Superior temporal gyrus (tissue), 1 donor: Measurements from ENCODE around the gene PEX13.
"Not testable (repeated sequence)": the region's sequence is repeated elsewhere in the genome, so short reads cannot be mapped to it uniquely, and the experiment has no call there.

Experiments
- DNase-seq: peaks from one replicate; pipeline ENCODE4 v3.0.0-alpha.2; 2016; ENCODE audit errors: extremely low spot score

Gene PEX13

DNA sequence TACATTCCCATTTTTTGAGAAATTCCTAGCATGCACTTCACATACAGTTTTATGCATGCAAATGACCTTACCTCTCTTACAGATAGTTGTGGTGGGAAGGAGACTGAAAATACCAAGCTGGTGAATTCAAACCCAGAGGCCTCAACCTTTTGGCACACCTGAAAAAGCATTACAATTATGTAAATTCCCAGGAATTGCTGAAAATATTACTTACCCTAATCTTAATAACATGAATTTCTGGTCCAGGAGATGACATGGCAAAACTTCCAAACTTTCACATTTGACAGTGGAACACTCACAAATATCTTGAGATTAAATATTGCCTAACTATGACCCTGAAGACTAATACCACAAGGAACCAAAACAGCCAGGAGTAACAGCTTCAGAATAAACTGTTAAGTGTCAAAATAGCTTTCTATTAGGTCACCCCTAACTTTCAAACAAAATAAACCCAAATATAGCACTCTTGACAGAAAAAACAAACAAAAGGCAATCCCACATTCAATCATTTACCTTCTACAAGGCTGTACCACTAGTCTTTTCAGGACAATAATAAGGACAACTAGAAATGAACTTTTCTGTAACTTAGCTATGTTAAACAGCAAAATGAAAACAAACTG lies 10.9 kb upstream of the PEX13 start:
- DNase-seq: no peak

DNA sequence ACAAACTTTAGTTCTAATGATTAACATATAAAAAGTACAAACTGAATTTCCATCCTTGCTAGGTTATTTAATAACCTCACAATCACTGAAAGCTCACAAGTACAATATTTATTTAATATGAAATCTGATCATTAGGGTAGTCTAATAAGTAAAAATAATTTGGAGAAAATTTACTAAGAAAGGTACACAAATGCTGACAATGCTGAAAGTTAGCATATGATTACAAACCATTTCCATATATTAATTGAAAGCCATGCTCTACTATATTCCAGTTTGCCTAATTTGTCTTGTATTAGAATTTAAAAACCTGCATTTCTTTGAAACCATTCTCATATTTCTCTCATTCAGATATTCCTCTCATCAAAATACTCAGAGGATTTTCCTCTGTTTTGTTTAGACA lies 8.2 kb upstream of the PEX13 start:
- DNase-seq: no peak

DNA sequence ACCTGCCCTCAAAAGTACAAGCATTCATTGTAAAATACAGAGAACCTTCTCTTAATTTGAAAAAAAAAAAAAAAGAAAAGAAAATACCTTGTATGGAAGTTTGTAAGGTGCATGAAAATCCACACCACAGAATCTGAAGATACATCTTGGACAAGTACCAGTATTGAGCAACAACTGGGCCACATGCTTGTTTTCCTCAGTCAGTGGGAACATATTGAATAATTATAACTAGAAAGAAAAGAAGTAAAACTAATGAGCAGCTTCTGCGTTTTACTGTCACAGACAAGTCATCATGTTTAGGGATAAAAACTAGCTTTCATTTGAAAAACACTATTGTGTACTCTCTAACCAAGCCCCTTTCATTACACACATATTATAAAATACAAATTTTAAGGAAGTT lies 5.8 kb upstream of the PEX13 start:
- DNase-seq: no peak

DNA sequence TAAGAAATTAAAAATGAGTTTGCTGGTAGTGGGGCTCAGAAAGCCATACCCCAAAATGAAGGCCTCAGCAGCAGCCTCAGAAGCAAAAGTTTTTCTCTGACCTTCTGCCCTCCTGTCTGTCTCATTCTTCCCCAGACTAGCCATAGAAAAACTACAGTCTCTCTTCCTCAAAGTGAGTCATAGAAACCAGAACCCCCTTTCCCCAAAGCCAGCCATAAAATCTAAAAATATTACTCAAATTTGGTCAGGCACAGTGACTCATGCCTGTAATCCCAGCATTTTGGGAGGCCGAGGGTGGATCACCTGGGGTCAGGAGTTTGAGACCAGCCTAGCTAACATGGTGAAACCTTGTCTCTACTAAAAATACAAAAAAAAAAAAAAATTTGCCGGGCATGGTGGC lies 5.2 kb upstream of the PEX13 start:
- not testable (repeated sequence) for DNase-seq

DNA sequence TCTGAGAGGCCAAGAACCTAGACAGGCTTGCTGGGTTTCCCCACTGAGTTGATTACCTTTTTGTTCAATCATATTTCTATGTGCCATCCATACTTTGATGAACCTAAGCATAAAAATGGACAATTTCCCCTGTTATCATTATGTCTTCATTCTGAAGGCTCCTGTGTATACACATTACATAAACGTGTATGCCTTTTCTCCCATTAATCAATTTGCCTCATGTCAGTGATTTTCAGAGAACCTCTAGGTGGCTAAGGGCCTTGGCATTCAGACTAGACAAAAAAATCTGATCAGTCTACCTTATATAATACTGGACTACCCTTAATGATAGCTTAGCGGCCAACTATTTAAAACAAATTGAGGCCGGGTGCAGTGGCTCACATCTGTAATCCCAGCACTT lies 4.1 kb upstream of the PEX13 start:
- no peak for DNase-seq

DNA sequence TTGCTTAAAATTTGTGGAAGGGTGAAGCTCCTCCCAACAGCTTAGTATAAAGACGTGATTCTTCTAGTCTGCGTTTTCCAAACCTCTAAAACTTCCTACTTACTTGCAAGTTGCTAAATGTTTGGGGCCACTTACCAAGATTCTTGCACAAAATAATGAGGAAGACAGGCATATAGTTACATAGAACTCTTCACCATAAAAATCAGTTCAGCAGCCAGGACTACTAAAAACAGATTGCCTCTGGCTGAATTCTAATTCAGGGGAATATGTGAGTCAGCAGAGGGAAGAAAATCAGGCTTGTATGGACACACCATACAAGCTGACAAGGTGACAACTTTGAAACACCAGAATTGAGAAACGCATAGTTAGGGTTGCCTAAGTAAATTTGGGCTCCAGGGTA lies 2.8 kb upstream of the PEX13 start:
- DNase-seq: no peak

DNA sequence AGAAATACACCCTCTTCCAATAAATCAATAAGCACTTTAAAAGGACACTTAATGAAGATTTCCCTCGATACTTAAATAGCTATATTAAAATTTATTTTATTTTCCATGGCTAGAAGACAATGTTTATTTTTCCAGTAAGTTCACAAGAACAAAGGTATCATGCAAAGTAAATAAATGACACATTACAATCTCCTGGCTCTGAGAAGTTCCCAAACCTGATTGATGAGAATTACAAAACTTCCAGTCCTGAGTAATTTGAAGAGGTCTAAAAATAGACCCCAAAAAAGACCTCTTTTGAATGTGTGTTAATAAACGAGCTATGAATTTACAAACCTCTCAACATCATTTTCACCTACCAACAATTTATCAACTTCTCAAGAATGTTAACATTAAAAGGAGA lies 1.5 kb upstream of the PEX13 start:
- DNase-seq: no peak

DNA sequence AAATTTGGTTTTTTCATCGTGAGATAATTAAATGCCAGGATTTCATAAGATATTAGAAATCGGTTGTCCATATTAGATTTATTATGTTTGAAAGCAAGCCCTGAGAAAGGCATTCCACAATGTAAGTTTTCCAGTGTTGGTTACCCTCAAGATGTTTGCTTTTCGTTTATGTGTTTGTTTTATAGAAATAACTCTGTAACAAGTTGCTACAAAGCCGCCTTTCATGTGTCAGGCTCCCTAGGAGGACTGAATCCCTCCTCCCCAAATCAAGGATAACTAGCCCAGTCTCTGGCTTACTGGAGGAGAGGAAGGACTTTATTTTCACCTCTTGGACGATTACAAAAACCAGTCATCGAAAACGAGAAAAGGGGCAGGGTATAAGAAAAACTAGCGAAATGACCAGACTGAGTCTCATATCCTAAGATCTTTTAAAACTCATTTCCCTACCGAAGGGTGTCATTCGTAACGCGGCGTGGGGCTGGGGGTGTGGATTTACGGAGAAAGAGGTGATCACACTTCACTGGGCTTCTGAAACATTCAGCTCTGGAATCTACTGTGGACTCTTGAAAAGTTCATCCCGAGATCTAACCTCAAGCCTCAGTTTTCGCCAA lies 1.0 kb upstream of the PEX13 start:
- peak; percentile 33 for DNase-seq

DNA sequence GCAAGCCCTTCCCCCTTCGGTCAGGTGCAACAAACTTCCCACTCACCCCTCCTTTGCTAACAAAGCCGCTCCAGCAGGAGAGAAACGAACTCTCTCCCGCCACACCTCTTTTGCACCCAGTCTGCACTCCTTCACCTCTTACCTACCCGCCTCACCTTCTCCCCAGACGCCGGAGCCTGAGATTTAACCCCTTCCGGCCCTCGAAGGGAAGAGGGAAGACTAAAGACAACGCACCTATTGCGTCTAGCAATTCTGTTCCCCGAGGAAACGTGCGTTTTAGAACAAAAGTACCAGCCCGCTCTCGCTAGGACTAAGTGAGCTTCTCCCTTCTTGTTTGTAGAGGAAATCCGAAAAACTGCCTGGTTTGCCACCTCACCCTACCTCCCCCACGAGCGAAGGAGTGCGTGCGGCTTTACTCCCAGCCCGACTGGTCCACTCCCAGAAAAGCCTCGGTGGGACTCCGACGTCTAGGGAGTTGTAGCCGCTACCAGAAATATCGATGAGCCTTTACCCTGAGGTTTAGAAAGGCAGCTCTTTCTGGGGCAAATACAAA lies 441 bp upstream of the PEX13 start:
- peak; percentile 90 for DNase-seq

DNA sequence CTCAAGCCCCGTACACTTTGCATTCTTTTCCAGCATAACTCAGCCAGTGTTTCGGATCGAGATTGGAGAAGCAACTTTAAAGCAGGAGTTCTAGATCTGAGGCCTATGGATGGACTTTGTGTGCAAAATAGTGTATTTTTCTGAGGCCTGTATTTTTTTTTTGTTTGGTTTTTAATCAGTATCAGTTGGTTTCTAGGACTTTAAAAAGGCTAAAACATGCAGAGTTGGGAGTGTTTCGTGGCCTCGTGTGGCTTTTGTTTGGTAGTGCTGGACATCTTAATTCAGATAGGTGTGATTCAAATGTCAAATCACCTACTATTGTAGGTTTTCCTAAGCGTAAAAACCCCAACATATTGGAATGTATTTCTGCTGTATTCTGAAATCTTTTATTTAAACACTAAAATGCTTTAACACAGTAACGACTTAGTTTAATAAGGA lies 817 bp downstream of the PEX13 start:
- DNase-seq: no peak

DNA sequence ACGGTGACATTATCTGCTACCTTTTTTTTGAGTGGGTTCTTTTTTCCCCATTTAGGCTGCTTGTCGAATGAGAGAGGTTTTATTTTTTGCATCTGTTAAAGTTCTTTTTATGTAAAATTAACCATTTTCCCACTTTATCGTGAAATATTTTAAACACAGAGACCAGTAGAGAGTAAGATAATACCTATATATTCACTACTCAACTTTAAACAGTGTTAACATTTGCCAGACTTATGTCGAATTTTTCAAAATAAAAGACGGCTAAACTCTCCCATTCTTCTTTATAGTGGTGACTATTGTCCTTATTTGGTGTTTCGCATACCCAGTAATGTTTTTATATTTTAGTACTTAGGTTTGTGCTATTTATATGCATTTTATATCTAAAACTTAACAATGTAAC lies 1.3 kb downstream of the PEX13 start:
- DNase-seq: no peak

DNA sequence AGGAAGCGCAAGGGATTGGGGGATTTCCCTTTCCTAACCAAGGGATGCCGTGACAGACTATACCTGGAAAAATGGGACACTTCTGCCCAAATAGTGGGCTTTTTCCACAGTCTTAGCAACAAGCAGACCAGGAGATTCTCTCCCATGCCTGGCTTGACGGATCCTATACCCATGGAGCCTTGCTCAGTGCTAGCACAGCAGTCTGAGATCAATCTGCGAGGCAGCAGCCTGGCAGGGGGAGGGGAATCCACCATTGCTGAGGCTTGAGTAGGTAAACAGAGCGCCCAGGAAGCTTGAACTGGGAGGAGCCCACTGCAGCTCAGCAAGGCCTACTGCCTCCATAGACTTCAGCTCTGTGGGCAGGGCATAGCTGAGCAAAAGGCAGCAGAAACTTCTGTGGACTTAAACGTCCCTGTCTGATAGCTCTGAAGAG lies 3.7 kb downstream of the PEX13 start:
- no peak for DNase-seq

DNA sequence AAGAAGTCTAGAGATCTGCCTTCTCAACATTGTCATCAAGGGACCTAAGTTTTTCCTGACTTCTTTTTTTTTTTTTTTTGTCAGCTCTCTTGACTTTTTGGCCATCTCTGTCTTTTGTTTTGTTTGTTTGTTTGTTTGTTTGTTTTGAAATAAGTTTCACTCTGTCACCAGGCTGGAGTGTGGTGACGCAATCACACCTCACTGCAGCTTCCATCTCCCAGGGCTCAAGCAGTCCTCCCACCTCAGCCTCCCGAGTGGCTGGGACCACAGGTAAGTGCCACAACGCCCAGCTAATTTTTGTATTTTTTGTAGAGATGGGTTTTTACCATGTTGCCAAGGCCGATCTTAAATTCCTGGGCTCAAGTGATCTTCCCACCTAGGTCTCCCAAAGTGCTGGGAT lies 6.2 kb downstream of the PEX13 start:
- DNase-seq: no peak

DNA sequence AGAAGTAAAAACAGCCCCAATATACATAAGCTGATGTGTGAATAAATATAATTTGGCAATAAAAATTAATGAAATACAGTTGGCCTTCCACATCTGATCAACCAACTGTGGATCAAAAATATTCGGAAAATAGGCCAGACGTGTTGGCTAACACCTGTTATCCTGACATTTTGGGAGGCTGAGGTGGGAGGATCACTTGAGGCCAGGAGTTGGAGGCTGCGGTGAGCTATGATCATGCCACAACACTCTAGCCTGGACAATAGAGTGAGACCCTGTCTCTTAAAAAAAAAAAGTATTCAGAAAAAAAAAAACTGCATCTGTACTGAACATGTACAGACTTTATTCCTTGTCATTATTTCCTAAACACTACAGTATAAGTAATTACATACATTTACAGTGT lies 12.0 kb downstream of the PEX13 start:
- DNase-seq: no peak

DNA sequence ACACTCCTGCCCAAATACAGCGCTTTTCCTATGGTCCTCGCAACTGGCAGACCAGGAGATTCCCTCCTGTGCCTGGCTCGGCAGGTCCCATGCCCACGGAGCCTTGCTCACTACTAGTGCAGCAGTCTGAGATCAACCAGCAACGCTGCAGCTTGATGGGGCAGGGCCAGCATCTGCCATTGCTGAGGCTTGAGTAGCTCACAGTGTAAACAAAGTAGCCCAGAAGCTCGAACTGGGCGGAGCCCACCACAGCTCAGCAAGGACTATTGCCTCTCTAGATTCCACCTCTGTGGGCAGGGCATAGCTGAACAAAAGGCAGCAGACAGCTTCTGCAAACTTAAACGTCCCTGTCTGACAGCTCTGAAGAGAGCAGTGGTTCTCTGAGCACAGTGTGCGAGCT lies 17.1 kb downstream of the PEX13 start:
- not testable (repeated sequence) for DNase-seq

DNA sequence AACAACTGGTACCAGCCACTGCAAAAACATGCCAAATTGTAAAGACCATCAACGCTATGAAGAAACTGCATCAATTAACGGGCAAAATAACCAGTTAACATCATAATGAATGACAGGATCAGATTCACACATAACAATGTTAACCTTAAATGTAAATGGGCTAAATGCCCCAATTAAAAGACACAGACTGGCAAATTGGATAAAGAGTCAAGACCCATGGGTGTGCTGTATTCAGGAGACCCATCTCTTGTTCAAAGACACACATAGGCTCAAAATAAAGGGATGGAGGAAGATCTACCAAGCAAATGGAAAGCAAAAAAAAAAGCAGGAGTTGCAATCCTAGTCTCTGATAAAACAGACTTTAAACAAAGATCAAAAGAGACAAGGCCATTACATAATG lies 19.1 kb downstream of the PEX13 start:
- not testable (repeated sequence) for DNase-seq

DNA sequence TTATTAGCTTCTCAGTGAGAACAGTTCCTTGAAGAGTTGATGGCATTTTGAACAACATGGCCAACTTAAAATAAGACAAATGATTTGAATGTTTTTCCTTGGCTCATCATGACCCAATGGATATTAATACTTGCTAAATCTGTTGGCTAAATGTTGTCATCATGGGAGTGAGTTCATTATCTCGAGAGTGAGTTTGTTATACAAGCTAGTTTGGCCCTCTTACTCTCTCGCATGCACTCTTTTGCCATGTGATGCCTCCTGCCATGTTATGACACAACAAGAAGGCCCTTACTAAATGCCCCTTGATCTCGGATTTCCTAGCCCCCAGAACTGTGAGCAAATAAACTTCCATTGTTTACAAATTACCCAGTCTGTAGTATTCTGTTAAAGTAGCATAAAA lies 25.3 kb downstream of the PEX13 start:
- DNase-seq: no peak

DNA sequence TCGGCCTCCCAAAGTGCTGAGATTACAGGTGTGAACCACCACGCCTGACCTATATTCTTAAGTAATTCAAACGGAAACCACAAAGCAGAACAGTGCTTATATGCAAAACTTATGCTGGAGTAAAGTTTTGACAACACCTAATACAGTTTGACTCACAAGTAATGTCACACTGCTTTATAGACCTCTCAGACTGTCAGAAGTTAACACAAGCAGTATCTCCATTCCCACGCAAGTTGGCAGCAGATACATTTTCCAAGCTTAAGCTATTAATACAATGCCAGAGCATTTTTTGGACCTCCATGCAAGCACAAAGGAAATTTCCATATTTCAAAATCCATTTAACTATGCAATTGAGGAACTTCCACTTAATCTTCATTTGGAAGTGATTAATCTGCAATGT lies 27.1 kb downstream of the PEX13 start:
- no peak for DNase-seq

DNA sequence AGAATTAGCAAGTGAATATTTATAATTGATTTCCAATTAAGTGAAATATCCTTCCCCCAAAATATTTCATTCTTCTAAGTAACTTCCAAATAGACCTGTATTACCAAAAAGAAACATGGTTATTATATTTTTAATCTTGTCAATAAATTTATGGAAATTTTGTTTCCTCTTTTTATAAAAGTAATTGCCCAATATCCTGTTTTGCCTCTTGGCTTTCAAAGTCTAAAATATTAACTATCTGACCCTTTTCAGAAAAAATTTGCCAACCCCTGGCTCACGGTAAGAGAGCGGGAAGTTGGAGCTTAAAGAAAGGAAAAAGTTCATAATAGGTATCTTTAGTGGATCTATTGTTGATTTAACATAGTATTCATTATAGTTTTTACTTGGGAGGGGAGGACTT lies 27.7 kb downstream of the PEX13 start:
- no peak for DNase-seq

DNA sequence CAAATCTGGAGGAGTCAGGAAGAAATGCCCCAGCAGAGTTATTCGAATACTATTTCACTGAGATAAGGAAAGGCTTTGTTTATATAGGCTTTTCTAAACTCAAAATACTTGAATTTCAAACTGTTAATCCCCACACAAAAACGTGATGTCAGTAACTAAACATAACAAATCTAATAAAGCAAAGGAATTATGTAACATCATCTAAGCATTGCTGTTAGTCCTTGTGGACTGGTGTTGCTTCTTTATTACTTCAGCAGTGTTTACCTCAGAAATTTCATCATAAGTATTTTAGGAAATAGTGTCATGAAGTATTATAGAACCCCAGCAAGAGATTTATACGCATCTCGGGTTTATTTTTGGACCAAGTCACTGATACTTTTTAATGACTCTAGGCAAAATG lies 28.5 kb downstream of the PEX13 start:
- DNase-seq: no peak

DNA sequence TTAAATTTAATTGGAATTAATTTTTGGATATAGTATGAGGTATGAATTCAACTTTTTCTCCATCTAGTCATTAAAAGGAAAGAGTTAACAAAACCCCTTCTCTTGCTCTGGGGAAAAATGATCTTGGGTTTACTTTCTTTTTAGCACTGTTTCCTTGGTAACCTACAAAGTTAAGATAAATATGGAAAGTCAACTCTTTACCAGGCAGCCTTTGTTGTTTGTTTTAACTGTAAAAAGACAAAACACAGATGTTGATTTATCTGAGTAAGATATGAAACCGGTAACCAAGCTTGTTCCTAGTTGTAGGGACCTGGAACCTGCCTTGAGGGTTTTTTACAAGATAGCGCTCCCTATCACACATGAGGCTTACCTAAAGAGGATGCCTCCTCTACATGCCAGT lies 38.0 kb downstream of the PEX13 start:
- no peak for DNase-seq

DNA sequence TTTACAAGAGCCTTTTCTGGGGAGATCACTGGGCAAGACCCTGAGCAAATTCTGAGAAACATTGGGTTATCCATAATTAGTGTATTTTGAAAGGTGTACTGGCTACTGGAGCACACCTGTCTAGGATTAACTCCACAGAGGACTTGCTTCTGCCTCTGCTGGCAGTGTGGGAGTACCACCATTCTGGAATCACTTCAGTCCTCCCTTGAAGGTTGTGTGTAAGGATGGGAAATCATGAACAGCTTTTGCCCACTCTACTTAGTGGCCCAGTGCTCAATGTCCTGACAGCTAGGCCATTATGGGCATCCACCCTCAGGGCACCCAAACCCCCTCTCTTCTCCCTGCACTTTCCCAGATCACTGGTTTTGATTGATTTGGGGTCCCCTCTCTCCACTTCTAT lies 40.0 kb downstream of the PEX13 start:
- no peak for DNase-seq

DNA sequence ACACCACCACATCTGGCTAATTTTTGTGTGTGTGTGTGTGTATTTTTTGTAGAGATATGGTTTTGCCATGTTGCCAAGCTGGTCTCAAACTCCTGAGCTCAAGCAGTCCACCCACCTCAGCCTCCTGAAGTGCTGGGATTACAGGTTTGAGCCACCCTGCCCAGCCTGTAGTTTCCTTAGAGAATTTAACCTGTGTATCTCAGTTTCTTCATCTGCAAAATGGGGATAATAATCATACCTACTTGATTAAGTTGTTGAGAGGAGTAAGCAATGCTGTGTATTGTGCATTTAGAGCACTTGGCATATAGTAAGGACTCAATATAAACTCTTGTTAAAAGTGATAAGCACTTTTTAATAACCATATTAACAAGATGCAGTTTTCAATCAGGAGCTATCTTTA lies 41.9 kb downstream of the PEX13 start:
- DNase-seq: no peak
